Measurements from ENCODE around the gene TMEM232. TPM values are rescaled to one million over a fixed set of nuclear protein-coding genes. Genes with fewer than 3 reads are reported as not detected.

TMEM232 gene
- total and polyA plus RNA-seq, 9 of the 15 experiments (the other 6 are each of a cell fraction or from before 2014, with no cell fraction given), result 0.09 to 2.2 (median 0.41) TPM

DNA sequence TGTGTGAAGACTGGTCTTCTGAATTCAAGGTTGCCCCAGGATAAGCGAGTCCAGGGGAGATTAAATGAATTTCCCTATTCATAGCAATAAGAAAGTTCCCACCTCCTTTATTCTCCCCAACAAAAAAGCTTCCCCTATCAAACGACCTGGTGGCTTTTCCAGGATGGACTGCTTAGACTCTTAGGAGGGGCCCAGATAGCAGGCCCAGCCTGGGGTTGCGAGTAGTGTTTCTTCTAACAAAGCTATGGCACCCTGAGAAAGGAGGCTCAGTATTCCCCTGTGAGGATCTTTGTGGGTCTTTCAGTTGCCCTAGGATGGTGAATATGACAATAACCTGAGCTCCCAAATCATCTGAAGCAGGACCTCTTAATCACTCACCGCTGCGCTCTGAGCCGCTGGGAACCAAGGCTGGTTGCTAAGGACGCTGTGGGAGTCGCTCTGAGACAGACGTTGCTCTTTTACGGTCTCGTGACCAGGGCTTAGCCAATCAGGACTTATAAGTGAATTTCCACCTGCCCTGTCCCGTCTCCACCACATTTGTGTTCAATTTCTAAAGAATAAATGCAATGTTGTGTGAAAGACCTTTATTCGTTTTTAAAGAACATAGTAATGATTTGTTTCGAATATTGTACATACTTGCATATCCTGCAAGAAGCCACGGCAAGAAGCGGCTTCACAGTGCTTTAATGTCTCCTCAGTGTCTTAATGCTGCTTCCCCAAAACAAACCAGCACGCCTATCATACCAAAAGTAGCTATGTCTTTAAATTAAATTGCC lies at the start of gene TMEM232 (continued):
- TF ChIP-seq ZNF668 (CRISPR knock-in tag; IDR thresholded peaks at IDR 0.05) (no peak), E2F5 (CRISPR knock-in tag; IDR thresholded peaks at IDR 0.05) (no peak), POU5F1 (IDR thresholded peaks at IDR 0.05; ENCODE audit: borderline replicate concordance, low read depth, low read length, partially characterized antibody) (no peak), FIP1L1 (IDR thresholded peaks at IDR 0.05; ENCODE audit: low read depth, low read length, poor library complexity, severe bottlenecking) (no peak), PCBP1 (IDR thresholded peaks at IDR 0.05; ENCODE audit: low read depth, low read length, poor library complexity, severe bottlenecking) (no peak), STAT5A (IDR thresholded peaks at IDR 0.05; ENCODE audit: borderline replicate concordance, low read length) (no peak), HMG20B (CRISPR knock-in tag; IDR thresholded peaks at IDR 0.05) (no peak), ZNF217 (CRISPR knock-in tag; IDR thresholded peaks at IDR 0.05) (no peak), ZEB2 (IDR thresholded peaks at IDR 0.05) (no peak), CBFA2T3 (IDR thresholded peaks at IDR 0.05) (no peak), MTA2 (IDR thresholded peaks at IDR 0.05; ENCODE audit: low read depth) (no peak), RFX5 (IDR thresholded peaks at IDR 0.05; ENCODE audit: low read depth, low read length) (no peak), GABPB1 (CRISPR knock-in tag; IDR thresholded peaks at IDR 0.05) (no peak), ZNF740 (CRISPR knock-in tag; IDR thresholded peaks at IDR 0.05) (no peak), ZNF740 (tag; IDR thresholded peaks at IDR 0.05) (no peak), ZNF165 (CRISPR knock-in tag; IDR thresholded peaks at IDR 0.05; ENCODE audit: borderline replicate concordance) (no peak)
- TF ChIP-seq, protein P1, sequence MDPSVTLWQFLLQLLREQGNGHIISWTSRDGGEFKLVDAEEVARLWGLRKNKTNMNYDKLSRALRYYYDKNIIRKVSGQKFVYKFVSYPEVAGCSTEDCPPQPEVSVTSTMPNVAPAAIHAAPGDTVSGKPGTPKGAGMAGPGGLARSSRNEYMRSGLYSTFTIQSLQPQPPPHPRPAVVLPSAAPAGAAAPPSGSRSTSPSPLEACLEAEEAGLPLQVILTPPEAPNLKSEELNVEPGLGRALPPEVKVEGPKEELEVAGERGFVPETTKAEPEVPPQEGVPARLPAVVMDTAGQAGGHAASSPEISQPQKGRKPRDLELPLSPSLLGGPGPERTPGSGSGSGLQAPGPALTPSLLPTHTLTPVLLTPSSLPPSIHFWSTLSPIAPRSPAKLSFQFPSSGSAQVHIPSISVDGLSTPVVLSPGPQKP (CRISPR knock-in tag; IDR thresholded peaks at IDR 0.05), result no peak
- TF ChIP-seq, protein P2, sequence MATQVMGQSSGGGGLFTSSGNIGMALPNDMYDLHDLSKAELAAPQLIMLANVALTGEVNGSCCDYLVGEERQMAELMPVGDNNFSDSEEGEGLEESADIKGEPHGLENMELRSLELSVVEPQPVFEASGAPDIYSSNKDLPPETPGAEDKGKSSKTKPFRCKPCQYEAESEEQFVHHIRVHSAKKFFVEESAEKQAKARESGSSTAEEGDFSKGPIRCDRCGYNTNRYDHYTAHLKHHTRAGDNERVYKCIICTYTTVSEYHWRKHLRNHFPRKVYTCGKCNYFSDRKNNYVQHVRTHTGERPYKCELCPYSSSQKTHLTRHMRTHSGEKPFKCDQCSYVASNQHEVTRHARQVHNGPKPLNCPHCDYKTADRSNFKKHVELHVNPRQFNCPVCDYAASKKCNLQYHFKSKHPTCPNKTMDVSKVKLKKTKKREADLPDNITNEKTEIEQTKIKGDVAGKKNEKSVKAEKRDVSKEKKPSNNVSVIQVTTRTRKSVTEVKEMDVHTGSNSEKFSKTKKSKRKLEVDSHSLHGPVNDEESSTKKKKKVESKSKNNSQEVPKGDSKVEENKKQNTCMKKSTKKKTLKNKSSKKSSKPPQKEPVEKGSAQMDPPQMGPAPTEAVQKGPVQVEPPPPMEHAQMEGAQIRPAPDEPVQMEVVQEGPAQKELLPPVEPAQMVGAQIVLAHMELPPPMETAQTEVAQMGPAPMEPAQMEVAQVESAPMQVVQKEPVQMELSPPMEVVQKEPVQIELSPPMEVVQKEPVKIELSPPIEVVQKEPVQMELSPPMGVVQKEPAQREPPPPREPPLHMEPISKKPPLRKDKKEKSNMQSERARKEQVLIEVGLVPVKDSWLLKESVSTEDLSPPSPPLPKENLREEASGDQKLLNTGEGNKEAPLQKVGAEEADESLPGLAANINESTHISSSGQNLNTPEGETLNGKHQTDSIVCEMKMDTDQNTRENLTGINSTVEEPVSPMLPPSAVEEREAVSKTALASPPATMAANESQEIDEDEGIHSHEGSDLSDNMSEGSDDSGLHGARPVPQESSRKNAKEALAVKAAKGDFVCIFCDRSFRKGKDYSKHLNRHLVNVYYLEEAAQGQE (IDR thresholded peaks at IDR 0.05; ENCODE audit: borderline replicate concordance), result no peak
- TF ChIP-seq, protein P2 (CRISPR knock-in tag; IDR thresholded peaks at IDR 0.05; ENCODE audit: low read depth), result no peak
